ENCODE results near the gene TNNT1.

GRCh38 chr19:55085923-55086715 lies 62.9 kb downstream of the TNNT1 start:
- no peak for TF ChIP-seq CTCF (IDR thresholded peaks at IDR 0.05; ENCODE audit: poor library complexity)
- TF ChIP-seq EZH2 (IDR thresholded peaks at IDR 0.05; ENCODE audit: borderline replicate concordance): no peak
- TF ChIP-seq EZH2phosphoT487 (IDR thresholded peaks at IDR 0.05; ENCODE audit: low read depth, severe bottlenecking, unreplicated experiment): no peak
